Measurements from ENCODE around the gene TPGS2.
"Not testable (repeated sequence)": the region's sequence is repeated elsewhere in the genome, so short reads cannot be mapped to it uniquely, and the experiment has no call there.

TPGS2 gene

GRCh38 chr18:36819621-36820020 lies 9.2 kb downstream of the TPGS2 start:
- Mint-ChIP-seq H3K4me1 (peaks cover 10% of the 10 kb centered on the region), H3K27ac (no peak overlapping the region), H3K9me3 (peaks cover 12% of the 10 kb centered on the region), H3K36me3 (ENCODE audit: low read depth) (peaks cover 72% of the 10 kb centered on the region), H3K4me3 (no peak overlapping the region), H3K27me3 (ENCODE audit: low read depth, poor library complexity) (no peaks in the 10 kb centered on the region)
- no peak for DNase-seq
- TF ChIP-seq CTCF (IDR thresholded peaks at IDR 0.05) = no peak

- Mint-ChIP-seq H3K4me1 (peaks cover 17% of the 10 kb centered on the region), H3K27ac (no peak overlapping the region), H3K36me3 (ENCODE audit: low read depth) (peaks cover 72% of the 10 kb centered on the region), H3K9me3 (peaks cover 2% of the 10 kb centered on the region), H3K4me3 (no peak overlapping the region), H3K27me3 (ENCODE audit: low read depth, poor library complexity) (no peaks in the 10 kb centered on the region)
- DNase-seq = no peak
- TF ChIP-seq CTCF (IDR thresholded peaks at IDR 0.05) = no peak
Measured at GRCh38 chr18:36818652-36819051, 10.2 kb downstream of the TPGS2 start.

GRCh38 chr18:36817039-36817438 lies 11.8 kb downstream of the TPGS2 start:
- peak overlapping the region; percentile 6 for H3K27ac Mint-ChIP-seq
- no peak overlapping the region for H3K4me3 Mint-ChIP-seq
- peaks cover 70% of the 10 kb centered on the region for H3K36me3 Mint-ChIP-seq (ENCODE audit: low read depth)
- H3K27me3 Mint-ChIP-seq (ENCODE audit: low read depth, poor library complexity) = no peaks in the 10 kb centered on the region
- H3K9me3 Mint-ChIP-seq = no peaks in the 10 kb centered on the region
- peaks cover 33% of the 10 kb centered on the region for H3K4me1 Mint-ChIP-seq
- no peak for TF ChIP-seq CTCF (IDR thresholded peaks at IDR 0.05)
- DNase-seq = no peak

GRCh38 chr18:36816096-36816495 lies 12.7 kb downstream of the TPGS2 start:
- DNase-seq; H3K9me3 Mint-ChIP-seq; H3K4me3 Mint-ChIP-seq; H3K27me3 Mint-ChIP-seq (ENCODE audit: low read depth, poor library complexity): not testable (repeated sequence)
- Mint-ChIP-seq H3K36me3 (ENCODE audit: low read depth) (peaks cover 60% of the 10 kb centered on the region), H3K27ac (peak overlapping the region; percentile 83), H3K4me1 (peaks cover 34% of the 10 kb centered on the region)

- no peak for TF ChIP-seq CTCF (IDR thresholded peaks at IDR 0.05)
- no peaks in the 10 kb centered on the region for H3K9me3 Mint-ChIP-seq
- peak overlapping the region; percentile 70 for H3K27ac Mint-ChIP-seq
- no peak overlapping the region for H3K4me3 Mint-ChIP-seq
- H3K27me3 Mint-ChIP-seq (ENCODE audit: low read depth, poor library complexity) = no peaks in the 10 kb centered on the region
- DNase-seq = no peak
- peaks cover 34% of the 10 kb centered on the region for H3K4me1 Mint-ChIP-seq
- peaks cover 53% of the 10 kb centered on the region for H3K36me3 Mint-ChIP-seq (ENCODE audit: low read depth)
Measured at GRCh38 chr18:36814994-36815393, 13.8 kb downstream of the TPGS2 start.

- no peak overlapping the region for H3K4me3 Mint-ChIP-seq
- no peak for DNase-seq
- no peaks in the 10 kb centered on the region for H3K9me3 Mint-ChIP-seq
- no peak overlapping the region for H3K27ac Mint-ChIP-seq
- no peaks in the 10 kb centered on the region for H3K27me3 Mint-ChIP-seq (ENCODE audit: low read depth, poor library complexity)
- TF ChIP-seq CTCF (IDR thresholded peaks at IDR 0.05) = no peak
- peaks cover 34% of the 10 kb centered on the region for H3K4me1 Mint-ChIP-seq
- peaks cover 49% of the 10 kb centered on the region for H3K36me3 Mint-ChIP-seq (ENCODE audit: low read depth)
Measured at GRCh38 chr18:36813824-36814223, 15.0 kb downstream of the TPGS2 start.
